ENCODE data around the gene NUTM1. TPM values are rescaled to one million over a fixed set of nuclear protein-coding genes. Genes with fewer than 3 reads are reported as not detected.
"Not testable (repeated sequence)": the region's sequence is repeated elsewhere in the genome, so short reads cannot be mapped to it uniquely, and the experiment has no call there.

The NUTM1 gene
- polyA plus RNA-seq, 1 of the 3 experiments (the other 2 are of a cell fraction): not detected

GRCh38 chr15:34341381-34342212 is 1.5 kb upstream of the NUTM1 start (continued):
- TF ChIP-seq, protein P1, sequence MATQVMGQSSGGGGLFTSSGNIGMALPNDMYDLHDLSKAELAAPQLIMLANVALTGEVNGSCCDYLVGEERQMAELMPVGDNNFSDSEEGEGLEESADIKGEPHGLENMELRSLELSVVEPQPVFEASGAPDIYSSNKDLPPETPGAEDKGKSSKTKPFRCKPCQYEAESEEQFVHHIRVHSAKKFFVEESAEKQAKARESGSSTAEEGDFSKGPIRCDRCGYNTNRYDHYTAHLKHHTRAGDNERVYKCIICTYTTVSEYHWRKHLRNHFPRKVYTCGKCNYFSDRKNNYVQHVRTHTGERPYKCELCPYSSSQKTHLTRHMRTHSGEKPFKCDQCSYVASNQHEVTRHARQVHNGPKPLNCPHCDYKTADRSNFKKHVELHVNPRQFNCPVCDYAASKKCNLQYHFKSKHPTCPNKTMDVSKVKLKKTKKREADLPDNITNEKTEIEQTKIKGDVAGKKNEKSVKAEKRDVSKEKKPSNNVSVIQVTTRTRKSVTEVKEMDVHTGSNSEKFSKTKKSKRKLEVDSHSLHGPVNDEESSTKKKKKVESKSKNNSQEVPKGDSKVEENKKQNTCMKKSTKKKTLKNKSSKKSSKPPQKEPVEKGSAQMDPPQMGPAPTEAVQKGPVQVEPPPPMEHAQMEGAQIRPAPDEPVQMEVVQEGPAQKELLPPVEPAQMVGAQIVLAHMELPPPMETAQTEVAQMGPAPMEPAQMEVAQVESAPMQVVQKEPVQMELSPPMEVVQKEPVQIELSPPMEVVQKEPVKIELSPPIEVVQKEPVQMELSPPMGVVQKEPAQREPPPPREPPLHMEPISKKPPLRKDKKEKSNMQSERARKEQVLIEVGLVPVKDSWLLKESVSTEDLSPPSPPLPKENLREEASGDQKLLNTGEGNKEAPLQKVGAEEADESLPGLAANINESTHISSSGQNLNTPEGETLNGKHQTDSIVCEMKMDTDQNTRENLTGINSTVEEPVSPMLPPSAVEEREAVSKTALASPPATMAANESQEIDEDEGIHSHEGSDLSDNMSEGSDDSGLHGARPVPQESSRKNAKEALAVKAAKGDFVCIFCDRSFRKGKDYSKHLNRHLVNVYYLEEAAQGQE (IDR thresholded peaks at IDR 0.05; ENCODE audit: low read depth, low read length): no peak
- no peak for TF ChIP-seq TAF1 (IDR thresholded peaks at IDR 0.05; ENCODE audit: borderline replicate concordance, low read depth, low read length)
- TF ChIP-seq, protein P2, sequence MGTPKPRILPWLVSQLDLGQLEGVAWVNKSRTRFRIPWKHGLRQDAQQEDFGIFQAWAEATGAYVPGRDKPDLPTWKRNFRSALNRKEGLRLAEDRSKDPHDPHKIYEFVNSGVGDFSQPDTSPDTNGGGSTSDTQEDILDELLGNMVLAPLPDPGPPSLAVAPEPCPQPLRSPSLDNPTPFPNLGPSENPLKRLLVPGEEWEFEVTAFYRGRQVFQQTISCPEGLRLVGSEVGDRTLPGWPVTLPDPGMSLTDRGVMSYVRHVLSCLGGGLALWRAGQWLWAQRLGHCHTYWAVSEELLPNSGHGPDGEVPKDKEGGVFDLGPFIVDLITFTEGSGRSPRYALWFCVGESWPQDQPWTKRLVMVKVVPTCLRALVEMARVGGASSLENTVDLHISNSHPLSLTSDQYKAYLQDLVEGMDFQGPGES (IDR thresholded peaks at IDR 0.05; ENCODE audit: low read depth, low read length): no peak

- not testable (repeated sequence) for H3K9me3 ChIP-seq; H3K27me3 ChIP-seq (ENCODE audit: insufficient read depth); DNase-seq; H3K9me2 ChIP-seq; H3K4me1 ChIP-seq (ENCODE audit: control insufficient read depth in 1 of 2, insufficient read depth in 2 of 2, low read depth in 1 of 2, low read length in 1 of 2); H4K20me1 ChIP-seq (ENCODE audit: insufficient read depth)
- H3K4me2 ChIP-seq: peak overlapping the region; percentile 82
- H3K36me3 ChIP-seq (replicated peaks in 1 of 2; ENCODE audit: control insufficient read depth in 1 of 2, insufficient read depth in 2 of 2, low read length in 1 of 2): peaks cover 22 to 36% of the 10 kb centered on the region in 2 experiments
- 34% methylated on average over 25 of the region's 26 CpGs for WGBS (ENCODE audit: low lambda C conversion rate)
- H3K79me2 ChIP-seq (ENCODE audit: insufficient read depth): peaks cover 47% of the 10 kb centered on the region
- POLR2A ChIA-PET: interaction anchor here (0.9 to 1.6 kb wide), 2 partner anchors 25 to 111 kb away, joined by 3 to 16 read pairs; partner anchors contain the start of gene LPCAT4
- CTCF ChIA-PET: interaction anchor here (0.6 to 2.7 kb wide), 16 partner anchors 9 to 245 kb away, joined by 3 to 18 read pairs (median 5); partner anchors contain the start of genes GOLGA8B and LPCAT4
- H2AFZ ChIP-seq (ENCODE audit: low read depth): peak overlapping the region; percentile 96
- H3K27ac ChIP-seq (ENCODE audit: low read depth in 2 of 2, low read length in 1 of 2): peak overlapping the region; percentile 86 to 93; a peak in 3 of 4 replicates
- peak overlapping the region; percentile 59 to 99 for H3K4me3 ChIP-seq (ENCODE audit: low read depth in 2 of 2, low read length in 1 of 2)
- H3K9ac ChIP-seq: peak overlapping the region; percentile 93
- H3F3A ChIP-seq (replicated peaks; ENCODE audit: insufficient read depth): peaks cover 34% of the 10 kb centered on the region
Observed at GRCh38 chr15:34342213-34342736, 840 bp upstream of the NUTM1 start.

GRCh38 chr15:34347951-34348638 is 5.0 kb downstream of the NUTM1 start:
- DNase-seq: no peak
- H3K9me3 ChIP-seq: no peaks in the 10 kb centered on the region
- H3F3A ChIP-seq (replicated peaks; ENCODE audit: insufficient read depth): peaks cover 7% of the 10 kb centered on the region
- H3K9ac ChIP-seq: no peak overlapping the region
- H3K27me3 ChIP-seq (ENCODE audit: insufficient read depth): no peaks in the 10 kb centered on the region
- no peak overlapping the region for H3K4me2 ChIP-seq
- H4K20me1 ChIP-seq (ENCODE audit: insufficient read depth): no peaks in the 10 kb centered on the region
- 72% methylated on average over 11 of the region's 13 CpGs for WGBS (ENCODE audit: low lambda C conversion rate)
- POLR2A ChIA-PET: no interaction called here
- CTCF ChIA-PET: no interaction called here
- H3K4me1 ChIP-seq (ENCODE audit: control insufficient read depth in 1 of 2, insufficient read depth in 2 of 2, low read depth in 1 of 2, low read length in 1 of 2): no peaks in the 10 kb centered on the region
- H3K79me2 ChIP-seq (ENCODE audit: insufficient read depth): peaks cover under 1% of the 10 kb centered on the region; the same call in 1 of the 2 replicates
- no peaks in the 10 kb centered on the region for H3K9me2 ChIP-seq
- no peak overlapping the region for H2AFZ ChIP-seq (ENCODE audit: low read depth)
- no peak overlapping the region for H3K4me3 ChIP-seq (ENCODE audit: low read depth in 2 of 2, low read length in 1 of 2)
- no peak overlapping the region for H3K27ac ChIP-seq (ENCODE audit: low read depth in 2 of 2, low read length in 1 of 2)
- no peaks in the 10 kb centered on the region for H3K36me3 ChIP-seq (replicated peaks in 1 of 2; ENCODE audit: control insufficient read depth in 1 of 2, insufficient read depth in 2 of 2, low read length in 1 of 2)
- TF ChIP-seq NFIC (IDR thresholded peaks at IDR 0.05; ENCODE audit: borderline replicate concordance): no peak
- TF ChIP-seq, protein P3, sequence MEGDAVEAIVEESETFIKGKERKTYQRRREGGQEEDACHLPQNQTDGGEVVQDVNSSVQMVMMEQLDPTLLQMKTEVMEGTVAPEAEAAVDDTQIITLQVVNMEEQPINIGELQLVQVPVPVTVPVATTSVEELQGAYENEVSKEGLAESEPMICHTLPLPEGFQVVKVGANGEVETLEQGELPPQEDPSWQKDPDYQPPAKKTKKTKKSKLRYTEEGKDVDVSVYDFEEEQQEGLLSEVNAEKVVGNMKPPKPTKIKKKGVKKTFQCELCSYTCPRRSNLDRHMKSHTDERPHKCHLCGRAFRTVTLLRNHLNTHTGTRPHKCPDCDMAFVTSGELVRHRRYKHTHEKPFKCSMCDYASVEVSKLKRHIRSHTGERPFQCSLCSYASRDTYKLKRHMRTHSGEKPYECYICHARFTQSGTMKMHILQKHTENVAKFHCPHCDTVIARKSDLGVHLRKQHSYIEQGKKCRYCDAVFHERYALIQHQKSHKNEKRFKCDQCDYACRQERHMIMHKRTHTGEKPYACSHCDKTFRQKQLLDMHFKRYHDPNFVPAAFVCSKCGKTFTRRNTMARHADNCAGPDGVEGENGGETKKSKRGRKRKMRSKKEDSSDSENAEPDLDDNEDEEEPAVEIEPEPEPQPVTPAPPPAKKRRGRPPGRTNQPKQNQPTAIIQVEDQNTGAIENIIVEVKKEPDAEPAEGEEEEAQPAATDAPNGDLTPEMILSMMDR (IDR thresholded peaks at IDR 0.05): no peak
- no peak for TF ChIP-seq FOSL2 (IDR thresholded peaks at IDR 0.05; ENCODE audit: borderline replicate concordance, low read depth)
- no peak for TF ChIP-seq SIN3A (IDR thresholded peaks at IDR 0.05; ENCODE audit: borderline replicate concordance, low read depth, low read length)
- no peak for TF ChIP-seq EZH2phosphoT487 (IDR thresholded peaks at IDR 0.05; ENCODE audit: borderline replicate concordance, low read depth)
- TF ChIP-seq MAX (IDR thresholded peaks at IDR 0.05; ENCODE audit: low read depth): no peak
- no peak for TF ChIP-seq MEF2A (IDR thresholded peaks at IDR 0.05; ENCODE audit: borderline replicate concordance, low read depth)
- no peak for TF ChIP-seq ELF1 (IDR thresholded peaks at IDR 0.05)
- no peak for TF ChIP-seq CHD2 (IDR thresholded peaks at IDR 0.05; ENCODE audit: low read length, partially characterized antibody)
- TF ChIP-seq RCOR1 (IDR thresholded peaks at IDR 0.05; ENCODE audit: low read length): no peak
- TF ChIP-seq, protein P2 (IDR thresholded peaks at IDR 0.05; ENCODE audit: low read depth, low read length): no peak

Data from SK-N-SH (cell line).